GM12864 (cell line): Measurements from ENCODE around the gene RNF224.

Source experiments
- DNase-seq: peaks from one replicate; pipeline ENCODE4 v3.0.0-alpha.2; 2011; ENCODE audit warnings: low read depth
- H3K4me3 ChIP-seq: 2 replicates; pipeline ENCODE4 v1.5.1; 2011; ENCODE audit warnings: mild to moderate bottlenecking, low read depth, low read length, control low read depth
- CTCF ChIP-seq: IDR thresholded peaks from 2 replicates; pipeline ENCODE4 v1.5.1; 2011; ENCODE audit warnings: low read depth, mild to moderate bottlenecking, moderate library complexity, low read length, control low read depth, inconsistent platforms; ENCODE audit errors: missing control alignments

The RNF224 gene

DNA sequence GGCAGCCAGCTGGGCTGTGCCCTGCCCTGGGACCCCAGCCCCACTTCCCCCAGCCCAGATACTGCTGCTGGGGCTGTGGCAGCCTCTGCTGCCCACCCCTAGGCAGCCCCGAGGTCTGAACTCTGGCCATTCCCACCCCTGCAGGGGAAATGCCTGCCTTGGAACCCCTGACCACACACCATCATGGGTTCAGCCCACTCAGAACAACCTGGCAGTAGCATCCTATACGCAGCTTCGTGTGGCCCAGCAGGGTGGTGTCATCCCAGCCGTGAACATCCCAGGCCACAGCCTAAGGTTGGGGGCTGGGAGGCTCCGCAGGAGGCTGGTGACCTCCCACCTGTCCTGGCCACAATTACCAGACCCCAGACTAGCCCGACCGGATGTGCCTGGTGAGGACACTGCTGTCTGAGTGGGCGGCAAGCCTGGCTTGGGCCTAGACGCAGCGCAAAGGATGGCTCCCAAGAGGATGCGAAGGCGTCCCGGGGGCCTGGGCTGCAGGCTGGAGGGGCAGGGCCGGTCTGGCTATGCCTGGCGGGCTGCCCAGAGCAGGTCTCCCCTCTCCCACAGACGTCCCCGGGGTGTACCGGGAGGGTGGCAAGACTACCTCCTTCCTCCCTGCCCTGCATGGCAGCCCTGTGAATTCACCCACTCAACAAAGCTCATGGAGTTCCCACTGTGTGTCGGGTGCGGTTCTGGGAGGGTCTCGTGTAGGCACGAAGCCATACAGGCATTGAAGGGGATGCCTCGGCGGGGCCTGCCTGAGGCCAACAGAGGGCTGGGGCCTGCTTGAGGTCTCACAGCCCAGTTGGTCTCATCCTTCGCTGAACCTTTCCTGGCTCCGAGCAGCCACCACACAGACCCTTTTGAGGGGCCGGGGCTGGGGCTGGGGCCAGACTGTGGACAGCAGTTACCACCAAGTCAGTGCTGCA lies 1.9 kb downstream of the RNF224 start:
- no peak overlapping the region for H3K4me3 ChIP-seq
- TF ChIP-seq CTCF = no peak
- no peak for DNase-seq

- TF ChIP-seq CTCF = no peak
- no peak overlapping the region for H3K4me3 ChIP-seq
- DNase-seq = no peak
Observed at GRCh38 chr9:137229903-137230704, 2.8 kb downstream of the RNF224 start.

DNA sequence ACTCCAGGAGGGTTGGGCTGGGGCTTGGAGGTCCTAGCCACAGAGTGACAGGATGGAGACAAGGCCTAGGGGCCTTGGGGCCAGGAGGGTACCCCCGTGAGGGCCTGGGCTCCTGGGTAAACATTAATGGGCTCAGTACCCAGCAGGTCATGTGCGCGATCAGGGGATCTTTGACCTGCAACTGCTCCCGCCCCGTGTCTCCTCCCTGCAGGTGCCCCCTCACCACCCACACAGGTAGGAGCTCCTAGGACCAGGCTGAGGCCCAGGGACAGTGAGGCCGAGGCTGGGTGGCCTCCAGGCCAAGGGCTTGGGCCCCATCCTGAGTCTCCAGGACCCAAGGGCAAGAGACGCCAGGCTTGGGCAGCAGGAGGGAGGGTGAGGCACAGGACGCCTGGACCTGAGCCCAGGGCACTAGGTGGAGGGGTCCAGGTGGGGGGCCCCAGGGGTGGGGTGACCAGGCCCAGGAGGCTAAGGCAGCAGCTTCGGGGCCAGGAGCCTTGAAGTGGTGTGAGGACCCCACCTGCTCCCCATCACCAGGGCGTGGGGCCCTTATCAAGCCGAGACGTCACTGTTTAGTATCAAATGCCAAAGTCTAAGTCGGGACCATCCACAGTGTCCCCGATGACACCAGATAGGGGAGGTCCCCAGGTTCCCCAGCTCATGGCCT lies 3.5 kb downstream of the RNF224 start, which contains the start of gene SLC34A3:
Gene SLC34A3 (plus strand): TSS at position 197 of the 667 bp plus-strand sequence. CDS start 802 bp downstream, outside the sequence.
- no peak within 1 kb of the TSS for H3K4me3 ChIP-seq
- TF ChIP-seq CTCF = no peak
- DNase-seq = no peak

- TF ChIP-seq CTCF = no peak
- no peak for DNase-seq
- no peak overlapping the region for H3K4me3 ChIP-seq
Observed at GRCh38 chr9:137231372-137232039, 4.2 kb downstream of the RNF224 start.

- no peak for TF ChIP-seq CTCF
Observed at GRCh38 chr9:137232101-137232500, 4.8 kb downstream of the RNF224 start.

GRCh38 chr9:137232510-137232909 lies 5.2 kb downstream of the RNF224 start:
- TF ChIP-seq CTCF = no peak

More at GRCh38 chr9:137232101-137232500, 4.8 kb downstream of the RNF224 start:
- no peak for DNase-seq
- no peak overlapping the region for H3K4me3 ChIP-seq

More at GRCh38 chr9:137232510-137232909, 5.2 kb downstream of the RNF224 start:
- H3K4me3 ChIP-seq = no peak overlapping the region
- DNase-seq = no peak
